ENCODE results near the gene LILRB5.
"Not testable (repeated sequence)": the region's sequence is repeated elsewhere in the genome, so short reads cannot be mapped to it uniquely, and the experiment has no call there.

GRCh38 chr19:54239491-54240371, 17.3 kb downstream of the LILRB5 start:
- TF ChIP-seq POLR2A (IDR thresholded peaks at IDR 0.05): not testable (repeated sequence)
- TF ChIP-seq, protein P1, sequence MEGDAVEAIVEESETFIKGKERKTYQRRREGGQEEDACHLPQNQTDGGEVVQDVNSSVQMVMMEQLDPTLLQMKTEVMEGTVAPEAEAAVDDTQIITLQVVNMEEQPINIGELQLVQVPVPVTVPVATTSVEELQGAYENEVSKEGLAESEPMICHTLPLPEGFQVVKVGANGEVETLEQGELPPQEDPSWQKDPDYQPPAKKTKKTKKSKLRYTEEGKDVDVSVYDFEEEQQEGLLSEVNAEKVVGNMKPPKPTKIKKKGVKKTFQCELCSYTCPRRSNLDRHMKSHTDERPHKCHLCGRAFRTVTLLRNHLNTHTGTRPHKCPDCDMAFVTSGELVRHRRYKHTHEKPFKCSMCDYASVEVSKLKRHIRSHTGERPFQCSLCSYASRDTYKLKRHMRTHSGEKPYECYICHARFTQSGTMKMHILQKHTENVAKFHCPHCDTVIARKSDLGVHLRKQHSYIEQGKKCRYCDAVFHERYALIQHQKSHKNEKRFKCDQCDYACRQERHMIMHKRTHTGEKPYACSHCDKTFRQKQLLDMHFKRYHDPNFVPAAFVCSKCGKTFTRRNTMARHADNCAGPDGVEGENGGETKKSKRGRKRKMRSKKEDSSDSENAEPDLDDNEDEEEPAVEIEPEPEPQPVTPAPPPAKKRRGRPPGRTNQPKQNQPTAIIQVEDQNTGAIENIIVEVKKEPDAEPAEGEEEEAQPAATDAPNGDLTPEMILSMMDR (IDR thresholded peaks at IDR 0.05): not testable (repeated sequence)

Measured in transverse colon (tissue), 3 donors.